Stimulated activated CD4-positive, alpha-beta T cell treated with anti-CD3 and anti-CD28 coated beads, Interleukin-4, amount 100 ng/mL, for 24 hours (primary cell): ENCODE data around the gene BMP10.

Experiments
- DNase-seq: peaks from one replicate; pipeline ENCODE4 v3.0.0-alpha.2; 2020

Gene BMP10

DNA sequence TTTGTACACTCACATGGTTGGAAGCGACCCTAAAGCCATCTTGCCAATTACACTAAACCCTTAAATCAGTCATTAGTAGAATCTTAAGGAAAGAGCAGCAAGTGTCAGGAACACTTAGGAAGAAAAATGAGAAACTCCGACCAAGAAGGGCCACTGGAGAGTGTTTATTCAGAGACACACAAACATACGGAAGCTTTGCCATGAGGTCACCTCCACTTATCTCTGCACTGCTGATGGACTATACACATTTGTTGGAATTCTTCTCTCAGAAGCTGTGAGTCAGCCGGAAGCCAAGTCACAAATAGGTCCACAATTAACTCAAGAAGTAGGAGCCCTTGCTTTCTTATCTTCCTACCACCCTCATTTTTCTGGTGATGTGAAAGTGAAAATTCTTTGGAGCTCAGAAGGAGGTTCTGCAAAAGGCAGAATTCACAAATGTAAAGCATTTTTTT, 21.6 kb downstream of the BMP10 start:
- no peak for DNase-seq

GRCh38 chr2:68847751-68848150, 23.4 kb downstream of the BMP10 start:
- no peak for DNase-seq

DNA sequence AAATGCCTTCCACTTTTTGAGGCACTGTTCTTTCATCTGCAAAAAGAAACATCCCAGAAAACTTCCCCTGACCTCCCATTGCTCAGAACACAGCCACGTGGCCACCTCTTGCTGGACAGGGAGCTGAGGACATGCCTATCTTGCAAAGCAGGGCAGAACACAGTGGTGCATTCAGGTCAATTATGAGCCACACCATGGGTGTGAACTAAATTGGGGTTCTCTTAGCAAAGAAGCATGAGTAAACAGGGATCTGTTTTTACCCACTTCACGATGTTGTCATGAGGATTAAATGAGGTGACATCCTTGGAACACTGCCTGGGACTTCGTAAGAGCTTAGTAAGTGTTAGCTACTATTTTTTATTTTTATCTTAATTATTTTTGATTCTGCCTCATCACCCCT, 25.1 kb downstream of the BMP10 start:
- DNase-seq = no peak

GRCh38 chr2:68845043-68845442, 26.2 kb downstream of the BMP10 start:
- no peak for DNase-seq

DNA sequence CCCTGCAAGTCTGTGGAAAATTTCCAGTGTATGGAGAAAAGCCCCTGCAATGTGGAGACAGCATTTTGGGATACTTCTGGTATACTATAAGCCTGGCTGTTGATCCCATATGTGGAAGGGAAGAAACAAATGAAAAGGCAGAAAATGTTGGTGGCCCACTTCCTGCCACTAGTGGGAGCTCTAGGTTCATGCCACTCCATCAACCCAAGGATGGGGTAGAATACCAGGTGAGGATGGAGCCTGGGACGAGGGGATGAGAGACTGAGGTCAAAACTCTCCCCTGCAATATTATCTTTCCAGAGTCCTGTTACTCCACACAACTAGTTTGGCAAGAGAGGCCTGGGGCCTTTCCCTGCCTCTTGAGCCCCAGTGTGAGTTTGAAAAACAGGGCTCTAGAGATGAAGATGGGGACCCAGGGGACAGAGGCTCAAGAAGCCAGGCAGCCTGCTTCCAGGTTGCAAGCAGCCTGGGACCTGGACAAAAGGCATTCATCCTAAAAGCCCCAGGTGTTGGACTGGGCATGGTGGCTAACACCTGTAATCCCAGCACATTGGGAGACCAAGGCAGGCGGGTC, 31.9 kb downstream of the BMP10 start:
- peak; percentile 29 for DNase-seq

DNA sequence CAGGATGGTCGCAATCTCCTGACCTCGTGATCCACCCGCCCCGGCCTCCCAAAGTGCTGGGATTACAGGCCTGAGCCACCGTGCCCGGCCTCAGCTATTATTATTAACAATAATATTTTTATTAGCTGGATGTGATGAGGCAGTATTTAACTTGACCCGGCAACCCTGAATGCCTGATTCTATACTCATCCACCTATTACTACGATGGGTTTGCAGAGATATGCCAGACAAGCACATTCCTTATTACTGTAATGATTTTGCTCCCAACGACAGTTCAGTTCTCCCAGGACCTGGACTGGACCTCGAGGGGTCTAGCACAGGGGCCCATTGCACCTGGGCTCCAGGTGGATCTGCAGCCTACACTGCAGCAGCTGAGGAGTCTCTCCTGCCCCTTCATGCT, 32.6 kb downstream of the BMP10 start:
- no peak for DNase-seq

DNA sequence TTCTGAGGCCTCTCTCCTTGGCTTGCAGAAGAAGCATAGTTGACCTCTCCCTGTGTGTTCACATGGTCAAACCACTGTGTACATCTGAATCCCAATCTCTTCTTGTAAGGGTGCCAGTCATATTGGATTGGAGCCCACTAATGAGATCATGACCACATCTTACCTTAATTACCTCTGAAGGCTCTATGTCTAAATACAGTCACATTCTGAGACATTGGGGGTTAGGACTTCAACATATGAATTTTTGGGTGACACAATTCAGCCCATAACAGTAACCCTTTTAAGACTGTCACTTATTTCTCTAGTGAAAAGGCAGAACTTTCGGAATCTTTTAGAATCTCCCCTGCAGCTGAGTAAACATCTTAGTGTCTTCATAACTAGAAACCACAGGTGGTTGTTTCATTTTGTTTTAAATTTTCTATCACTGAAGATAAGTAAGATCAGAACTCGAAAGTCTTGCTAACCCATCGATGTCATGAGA, 33.3 kb downstream of the BMP10 start:
- no peak for DNase-seq

- DNase-seq = peak; percentile 74
Observed at GRCh38 chr2:68837164-68837860, 33.9 kb downstream of the BMP10 start.

DNA sequence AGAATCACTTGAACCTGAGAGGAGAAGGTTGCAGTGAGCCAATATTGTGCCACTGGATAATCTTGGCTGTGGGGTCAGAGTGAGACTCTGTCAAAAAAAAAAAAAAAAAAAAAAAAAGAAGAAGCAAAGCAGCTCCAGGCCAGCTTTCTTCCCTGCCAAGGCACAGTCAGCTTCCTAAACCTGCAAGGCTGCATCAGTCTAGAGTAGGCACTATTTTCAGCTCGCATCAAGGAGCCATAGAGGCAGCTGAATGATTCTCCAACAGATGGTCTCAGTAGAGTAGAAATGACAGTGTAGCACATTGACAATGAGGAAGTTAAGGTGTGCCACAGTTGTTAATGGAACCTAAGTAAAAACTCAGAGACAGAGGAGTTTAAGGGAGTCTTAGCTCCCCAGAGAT, 35.6 kb downstream of the BMP10 start:
- no peak for DNase-seq

DNA sequence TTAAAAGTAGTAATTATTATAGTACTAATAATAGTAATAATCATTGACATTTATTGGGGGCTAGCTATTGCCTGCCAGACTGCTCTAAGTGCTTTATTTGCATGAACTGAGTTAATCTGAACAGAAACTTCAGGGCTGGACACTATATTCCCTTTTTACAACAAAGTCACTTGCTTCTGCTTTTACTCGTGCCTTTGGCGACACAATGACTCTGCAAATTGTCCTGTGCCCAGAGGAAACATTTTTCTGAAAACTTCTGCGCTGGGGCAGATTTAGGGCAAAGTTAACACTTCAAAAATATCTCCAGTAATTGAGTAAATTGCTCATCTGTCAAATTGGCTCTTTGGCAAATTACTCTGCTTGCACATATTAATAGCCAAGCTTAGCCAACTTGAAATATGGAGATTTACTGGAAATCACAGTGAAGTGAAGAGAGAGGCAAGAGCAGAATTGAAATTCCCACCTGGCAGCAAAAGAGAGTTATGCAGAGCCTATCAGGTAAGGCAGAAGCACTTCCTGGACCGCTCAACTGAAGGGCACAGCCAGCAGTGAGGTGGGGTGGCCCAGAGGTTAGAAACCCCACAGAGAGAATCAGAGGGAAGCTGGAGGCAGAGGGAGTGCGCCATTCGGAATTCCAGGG, 36.3 kb downstream of the BMP10 start:
- no peak for DNase-seq

DNA sequence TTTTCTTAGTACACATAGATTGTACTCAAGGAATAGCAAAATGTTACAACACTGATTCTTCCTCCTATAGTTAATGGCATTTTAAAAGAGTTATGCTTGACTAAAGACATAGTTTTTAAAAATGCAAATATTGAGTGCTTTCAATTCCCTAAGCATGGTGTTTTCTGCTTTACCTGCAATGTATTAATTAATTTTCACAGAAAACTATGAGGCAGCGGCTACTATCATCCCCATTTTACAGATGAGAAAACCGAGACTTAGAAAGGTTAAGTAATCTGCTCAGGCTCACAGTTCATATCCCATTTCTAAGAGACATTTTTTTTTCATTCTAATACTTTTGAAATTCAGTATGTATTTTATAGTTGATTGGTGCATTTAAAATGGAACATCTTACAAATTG, 38.0 kb downstream of the BMP10 start:
- no peak for DNase-seq

DNA sequence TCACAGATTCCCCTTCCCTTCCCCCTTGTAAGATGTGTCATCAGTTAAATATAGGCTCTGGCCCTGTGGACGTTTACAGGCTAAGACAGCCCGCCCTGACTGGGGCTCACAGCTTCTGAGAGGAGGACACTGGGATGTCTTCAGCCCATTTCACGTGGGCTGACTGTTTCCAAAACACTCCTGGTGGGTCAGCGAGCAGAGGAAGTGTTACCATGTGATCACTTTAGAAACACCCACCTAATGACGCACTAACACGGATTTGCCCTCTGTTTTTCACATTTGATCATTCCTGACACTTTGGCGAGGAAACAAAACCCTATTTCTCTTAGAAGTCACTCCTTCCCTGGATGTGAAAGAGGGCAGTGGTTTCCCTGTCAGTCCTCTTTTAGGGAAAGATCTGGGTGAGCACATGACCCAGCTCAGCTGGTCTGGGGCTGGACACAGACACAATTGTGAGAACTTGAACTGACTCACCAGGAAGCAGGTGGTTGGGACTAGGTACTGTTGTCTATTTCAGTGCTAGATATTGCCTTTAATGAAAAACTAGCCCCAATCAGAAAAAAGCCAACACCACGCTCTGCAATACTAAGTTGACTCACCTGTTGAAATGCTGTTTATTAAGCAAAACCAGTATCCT, 38.8 kb downstream of the BMP10 start:
- peak; percentile 58 for DNase-seq

DNA sequence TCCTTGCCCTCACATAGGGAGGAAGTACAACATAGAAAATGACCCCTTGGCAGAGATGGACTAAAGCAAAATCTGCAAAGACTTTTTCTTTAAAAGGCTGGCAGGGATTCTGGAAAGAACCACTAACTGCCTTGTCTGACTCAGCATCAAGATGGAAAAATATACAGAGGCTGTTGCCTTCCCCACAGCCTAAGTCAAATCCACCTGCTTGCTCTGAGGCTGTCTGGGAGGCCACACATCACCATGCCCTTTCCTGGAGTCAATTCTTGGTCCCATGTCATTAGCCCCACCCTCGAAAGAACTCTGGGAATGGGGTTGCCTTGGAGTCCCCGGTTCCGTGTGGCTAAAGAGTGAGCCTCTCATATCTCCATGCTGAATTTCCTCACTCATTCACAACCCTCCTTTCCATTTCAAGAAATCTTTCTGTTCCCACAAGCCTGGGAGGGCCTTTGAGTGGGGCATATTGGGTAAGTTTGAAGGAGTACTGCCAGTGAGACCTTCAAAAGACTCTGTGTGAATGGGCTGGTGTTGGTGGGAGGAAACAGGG, 39.4 kb downstream of the BMP10 start:
- DNase-seq = no peak

- DNase-seq = no peak
Observed at GRCh38 chr2:68829749-68830148, 41.4 kb downstream of the BMP10 start.

DNA sequence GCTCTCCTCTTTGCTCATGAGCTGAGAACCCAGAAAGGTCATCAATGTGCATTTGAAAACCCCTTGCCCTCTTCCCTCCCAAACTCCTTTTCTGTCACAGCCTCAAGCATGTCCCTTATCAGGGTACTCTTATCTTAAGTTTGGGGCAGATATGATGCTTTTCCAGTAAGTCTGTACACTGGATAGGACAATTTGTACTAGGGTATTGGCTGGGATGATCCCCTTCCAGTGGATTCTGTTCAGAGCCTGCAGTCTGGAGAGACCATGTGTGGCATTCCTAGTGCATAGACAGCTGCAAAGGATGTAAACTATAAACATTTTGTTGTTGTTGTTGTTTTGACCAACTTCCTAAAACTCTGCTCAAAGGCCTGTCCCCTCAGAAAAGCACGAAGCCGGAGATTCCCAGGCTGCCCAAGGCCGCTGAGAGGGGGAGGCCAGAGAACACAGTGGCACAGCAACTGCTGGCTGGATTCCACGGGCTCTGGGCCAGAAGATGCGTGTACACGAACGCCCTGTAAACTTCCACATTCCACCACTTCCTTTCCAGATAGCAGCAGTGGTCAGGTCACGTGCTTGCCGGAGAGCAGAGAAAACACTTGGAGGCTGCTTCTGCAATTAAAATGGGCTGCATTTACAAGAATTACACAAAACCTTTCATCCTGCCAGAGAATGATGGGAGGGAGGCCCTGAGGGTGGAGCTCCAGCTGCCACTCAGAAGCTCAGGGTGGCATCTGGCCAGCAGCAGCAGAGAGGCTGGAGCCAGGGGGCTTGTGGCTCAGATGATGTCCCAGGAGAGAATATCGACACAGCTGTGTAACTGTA, 42.1 kb downstream of the BMP10 start:
- peak; percentile 63 for DNase-seq

DNA sequence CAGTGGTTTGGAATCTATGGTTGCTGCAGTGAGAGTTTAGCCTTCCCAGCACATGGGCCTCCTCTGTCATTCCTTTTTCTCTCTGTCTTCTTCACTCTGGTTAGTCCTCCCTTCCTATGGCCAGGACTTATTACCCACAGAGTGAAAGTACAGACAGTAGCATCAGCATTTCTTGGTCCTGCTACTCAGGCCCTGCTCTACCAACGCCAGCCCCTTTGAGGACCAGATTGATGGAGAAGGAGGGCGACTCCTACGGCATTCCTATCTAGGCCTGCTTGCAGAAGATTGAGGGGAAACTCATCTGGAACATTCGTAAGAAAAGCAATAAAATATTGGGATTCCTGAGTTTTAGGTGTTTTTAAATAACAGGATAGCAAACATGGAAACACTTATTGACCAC, 43.5 kb downstream of the BMP10 start:
- no peak for DNase-seq

GRCh38 chr2:68825866-68826265, 45.3 kb downstream of the BMP10 start:
- no peak for DNase-seq

DNA sequence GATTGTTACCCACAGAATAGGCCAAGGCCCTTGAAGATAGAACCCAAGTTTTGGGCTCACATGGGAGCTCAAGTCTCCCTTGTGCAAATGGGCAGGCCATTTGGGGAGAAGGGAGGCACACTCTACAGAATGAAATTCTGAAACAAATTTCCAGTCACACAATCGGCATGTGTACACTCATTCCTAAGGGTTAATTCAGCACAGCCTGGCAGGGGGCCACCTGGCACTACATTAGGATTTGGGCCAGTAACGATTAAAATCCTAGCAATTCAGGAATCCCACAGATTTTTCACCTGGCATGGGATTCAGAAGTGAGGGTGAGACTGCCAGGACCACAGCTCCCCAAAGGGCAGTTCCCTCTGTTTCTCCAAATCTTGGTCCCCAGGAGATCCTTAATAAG, 46.4 kb downstream of the BMP10 start:
- no peak for DNase-seq

DNA sequence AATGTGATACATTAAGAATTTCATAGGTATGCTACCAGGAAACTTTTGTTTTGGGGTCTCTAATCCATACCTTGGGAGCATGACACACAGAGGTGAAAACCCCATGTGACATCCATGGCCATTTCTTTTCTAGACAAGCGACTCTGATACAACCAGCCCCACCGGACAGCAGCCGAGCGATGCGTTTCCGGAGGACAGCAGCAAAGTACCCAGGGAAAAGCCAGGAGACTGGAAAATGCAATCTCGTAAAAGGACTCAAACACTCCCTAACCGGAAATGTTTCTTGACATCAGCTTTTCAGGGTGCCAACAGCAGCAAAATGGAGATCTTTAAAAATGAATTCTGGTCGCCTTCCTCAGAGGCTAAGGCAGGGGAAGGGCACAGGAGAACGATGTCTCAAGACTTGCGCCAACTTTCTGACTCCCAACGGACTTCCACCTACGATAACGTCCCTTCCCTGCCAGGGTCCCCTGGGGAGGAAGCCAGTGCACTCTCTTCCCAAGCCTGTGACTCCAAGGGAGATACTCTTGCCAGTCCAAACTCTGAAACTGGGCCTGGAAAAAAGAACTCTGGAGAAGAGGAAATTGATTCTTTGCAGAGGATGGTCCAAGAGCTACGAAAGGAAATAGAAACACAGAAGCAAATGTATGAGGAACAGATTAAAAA, 48.9 kb downstream of the BMP10 start:
- DNase-seq = no peak

GRCh38 chr2:68819556-68819955, 51.6 kb downstream of the BMP10 start:
- DNase-seq = no peak

- DNase-seq = no peak
Observed at GRCh38 chr2:68817306-68817705, 53.9 kb downstream of the BMP10 start.
